Measurements from ENCODE around the gene FSIP1.

Gene FSIP1

GRCh38 chr15:39752991-39753390 lies 29.6 kb downstream of the FSIP1 start:
- DNase-seq, result no peak

DNA sequence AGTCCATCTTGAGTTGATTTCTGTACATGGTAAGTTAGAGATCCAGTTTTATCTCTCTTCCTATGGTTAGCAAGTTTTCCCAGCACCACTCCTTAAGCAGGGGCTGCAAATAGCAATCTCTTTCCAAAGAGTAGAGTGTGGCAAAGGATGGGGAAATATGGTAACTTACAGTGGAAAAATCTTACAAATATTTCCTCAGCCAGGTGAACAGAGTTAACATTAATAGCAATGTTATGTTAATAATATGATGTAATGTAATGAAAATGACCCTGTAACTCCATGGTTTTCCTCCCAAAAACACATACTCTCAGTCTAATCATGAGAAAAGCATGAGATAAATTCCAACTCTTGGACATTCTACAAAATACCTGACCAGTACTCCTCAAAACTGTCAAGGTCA lies 30.4 kb downstream of the FSIP1 start:
- DNase-seq, result no peak

GRCh38 chr15:39748276-39748675 lies 34.4 kb downstream of the FSIP1 start:
- DNase-seq, result no peak

DNA sequence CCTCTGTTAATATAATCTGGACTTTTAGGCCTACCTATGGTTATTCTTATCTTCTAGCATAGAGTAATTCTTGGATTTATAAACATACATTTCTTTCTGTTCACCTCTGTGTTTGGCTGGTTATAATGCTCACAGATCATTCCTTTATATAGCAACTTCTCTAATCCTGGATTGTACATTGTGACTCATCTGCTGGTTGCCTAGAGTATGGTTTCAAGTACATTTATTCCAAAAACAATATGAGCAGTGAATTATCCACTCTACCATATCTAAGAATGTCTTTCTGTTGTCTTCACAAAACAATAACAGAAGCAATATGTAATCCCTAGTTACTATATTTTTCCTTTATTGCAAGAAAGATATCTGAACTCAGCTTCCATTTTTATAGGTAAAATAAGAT lies 35.3 kb downstream of the FSIP1 start:
- DNase-seq, result no peak

GRCh38 chr15:39746714-39747276 lies 35.8 kb downstream of the FSIP1 start:
- DNase-seq, result no peak

DNA sequence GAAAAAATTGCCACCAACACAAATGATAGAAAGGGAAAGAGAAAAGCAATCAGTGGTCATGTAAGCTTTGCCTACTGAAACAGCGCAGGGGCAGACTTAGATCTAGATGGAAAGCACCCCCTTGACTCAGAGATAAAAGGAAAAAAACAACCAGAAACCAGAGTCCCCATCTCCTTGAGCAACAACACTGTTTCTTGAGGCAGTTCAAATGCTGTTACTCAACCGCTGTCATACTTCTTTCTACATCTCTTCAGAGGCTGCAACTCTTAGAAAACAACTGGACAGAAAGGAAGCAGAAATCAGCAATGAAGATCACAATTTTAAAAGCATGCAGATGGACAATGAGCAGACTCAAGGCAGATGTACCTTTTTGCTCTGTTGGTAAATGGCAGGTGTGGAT lies 36.5 kb downstream of the FSIP1 start:
- DNase-seq, result no peak

GRCh38 chr15:39745415-39745814 lies 37.2 kb downstream of the FSIP1 start:
- DNase-seq, result no peak

GRCh38 chr15:39744334-39745103 lies 38.1 kb downstream of the FSIP1 start:
- no peak for DNase-seq

- DNase-seq, result no peak
Measured at GRCh38 chr15:39743611-39744010, 39.0 kb downstream of the FSIP1 start.

GRCh38 chr15:39741258-39741657 lies 41.4 kb downstream of the FSIP1 start:
- DNase-seq, result no peak

GRCh38 chr15:39738998-39739397 lies 43.6 kb downstream of the FSIP1 start:
- DNase-seq, result no peak

DNA sequence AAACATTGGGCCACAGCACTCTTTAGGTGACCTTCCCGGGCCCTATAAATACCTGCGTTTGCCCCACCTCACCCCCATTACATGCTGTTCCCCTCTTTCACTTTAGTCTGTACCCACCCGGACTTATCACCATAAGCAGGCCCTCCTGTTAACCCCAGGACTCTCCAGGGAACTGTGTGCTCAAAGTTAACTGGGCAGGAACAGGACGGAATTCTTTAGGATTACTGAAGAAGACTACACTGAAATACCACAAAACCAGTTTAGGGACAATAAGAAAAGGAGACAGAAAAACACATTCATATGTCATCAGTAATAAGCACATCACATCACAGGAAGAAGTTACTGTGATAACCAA lies 45.5 kb downstream of the FSIP1 start:
- no peak for DNase-seq

GRCh38 chr15:39736412-39737195 lies 46.0 kb downstream of the FSIP1 start:
- no peak for DNase-seq

DNA sequence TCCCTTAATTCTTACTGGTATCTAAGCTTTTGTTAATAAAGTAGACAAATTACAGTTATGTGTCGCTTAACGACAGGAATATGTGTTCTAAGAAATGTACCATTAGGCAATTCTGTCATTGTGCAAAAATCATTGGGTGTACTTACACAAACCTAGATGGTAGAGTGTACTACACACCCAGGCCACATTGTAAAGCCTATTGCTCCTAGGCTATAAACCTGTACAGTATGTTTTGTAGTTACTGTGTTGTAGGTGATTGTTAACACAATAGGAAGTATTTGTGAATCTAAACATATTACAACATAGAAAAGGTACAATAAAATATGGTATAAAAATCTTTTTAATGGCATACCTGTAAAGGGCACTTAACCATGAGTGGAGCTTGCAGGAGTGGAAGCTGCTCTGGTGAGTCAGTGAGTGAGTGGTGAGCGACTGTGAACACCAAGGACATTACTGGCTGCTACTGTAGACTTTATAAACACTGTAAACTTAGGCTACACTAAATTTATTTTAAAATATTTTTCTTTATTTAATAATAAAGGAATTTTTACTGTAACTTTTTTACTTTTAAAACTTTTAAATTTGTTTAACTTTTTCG lies 47.4 kb downstream of the FSIP1 start:
- no peak for DNase-seq

DNA sequence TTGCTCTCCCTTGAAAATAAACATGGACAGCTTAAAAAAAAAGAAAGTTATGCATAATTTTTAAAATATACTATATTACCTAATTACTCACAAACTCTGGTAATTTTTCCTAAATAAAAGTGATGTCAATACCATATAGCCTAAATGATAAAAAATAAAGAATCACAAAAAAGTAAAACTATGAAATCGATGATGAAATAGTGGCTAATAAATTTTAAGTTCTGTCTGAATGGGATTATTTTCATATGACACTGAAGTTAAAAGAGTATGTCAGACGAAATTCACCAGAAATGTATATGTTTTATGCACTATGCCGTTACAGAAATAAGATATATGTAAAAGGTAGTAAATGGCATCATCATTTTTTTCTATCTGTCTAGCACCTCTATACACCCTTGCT lies 51.4 kb downstream of the FSIP1 start:
- DNase-seq, result no peak

GRCh38 chr15:39730552-39730951 lies 52.1 kb downstream of the FSIP1 start:
- no peak for DNase-seq

DNA sequence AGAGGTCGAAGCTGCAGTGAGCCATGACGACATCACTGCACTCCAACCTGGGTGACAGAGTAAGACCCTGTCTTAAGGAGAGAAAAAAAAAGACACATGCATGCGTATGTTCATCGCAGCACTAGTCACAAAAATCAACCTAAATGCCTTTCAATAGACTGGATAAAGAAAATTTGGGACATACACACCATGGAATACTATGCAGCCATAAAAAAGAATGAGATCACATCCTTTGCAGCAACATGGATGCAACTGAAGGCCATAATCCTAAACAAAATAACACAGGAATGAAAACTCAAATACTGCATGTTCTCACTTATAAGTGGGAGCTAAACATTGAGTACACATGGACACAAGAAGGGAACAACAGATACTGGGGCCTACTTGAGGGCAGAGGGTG lies 53.1 kb downstream of the FSIP1 start:
- DNase-seq, result no peak

- DNase-seq, result no peak
Measured at GRCh38 chr15:39728845-39729244, 53.8 kb downstream of the FSIP1 start.

GRCh38 chr15:39721893-39722292 lies 60.7 kb downstream of the FSIP1 start:
- no peak for DNase-seq

DNA sequence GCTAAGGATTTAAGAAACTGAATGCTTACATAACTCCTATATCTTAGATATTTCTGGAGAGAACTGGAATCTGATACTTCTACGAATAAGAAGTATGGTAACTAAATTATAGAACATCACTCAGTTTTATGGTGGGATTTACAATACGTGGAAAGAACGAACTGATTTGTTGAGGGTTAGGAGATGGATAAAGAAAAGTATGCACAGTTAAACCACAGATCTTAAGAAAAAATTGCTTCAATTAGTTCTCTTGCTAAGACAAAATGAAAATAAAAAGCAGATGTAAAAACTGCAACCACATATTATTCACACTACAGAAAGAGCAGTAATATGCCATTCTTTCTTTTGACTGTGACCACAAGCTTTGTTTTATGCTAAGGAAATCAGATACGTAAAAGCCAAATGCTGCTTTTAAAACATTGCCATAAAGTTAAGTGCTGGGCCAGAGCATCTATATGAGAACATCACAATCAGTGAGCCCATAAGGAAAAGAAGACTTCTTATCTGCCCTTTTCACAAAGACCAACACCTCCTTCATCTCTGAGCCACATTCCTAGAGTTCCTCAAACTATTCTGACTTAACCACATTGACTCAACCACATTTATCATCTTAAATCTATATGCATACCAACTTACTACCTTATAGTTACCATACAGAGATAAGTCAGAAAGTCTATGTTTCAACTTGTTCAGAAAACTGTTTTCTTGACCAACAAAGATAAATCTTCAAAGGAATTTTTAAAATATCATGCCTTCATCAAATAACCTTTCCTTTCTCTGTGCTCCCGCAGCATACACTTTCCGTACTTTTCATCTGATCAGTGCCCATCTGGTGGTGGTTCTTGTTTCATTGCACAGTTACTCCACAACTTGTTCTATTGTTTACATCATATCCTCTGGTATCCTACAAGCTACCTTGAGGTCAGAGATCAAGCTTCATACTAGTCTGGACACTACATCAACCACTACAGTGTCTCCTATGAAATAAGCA lies 61.7 kb downstream of the FSIP1 start:
- no peak for DNase-seq

- DNase-seq, result no peak
Measured at GRCh38 chr15:39720081-39720480, 62.6 kb downstream of the FSIP1 start.

- DNase-seq, result no peak
Measured at GRCh38 chr15:39719109-39719508, 63.5 kb downstream of the FSIP1 start.

DNA sequence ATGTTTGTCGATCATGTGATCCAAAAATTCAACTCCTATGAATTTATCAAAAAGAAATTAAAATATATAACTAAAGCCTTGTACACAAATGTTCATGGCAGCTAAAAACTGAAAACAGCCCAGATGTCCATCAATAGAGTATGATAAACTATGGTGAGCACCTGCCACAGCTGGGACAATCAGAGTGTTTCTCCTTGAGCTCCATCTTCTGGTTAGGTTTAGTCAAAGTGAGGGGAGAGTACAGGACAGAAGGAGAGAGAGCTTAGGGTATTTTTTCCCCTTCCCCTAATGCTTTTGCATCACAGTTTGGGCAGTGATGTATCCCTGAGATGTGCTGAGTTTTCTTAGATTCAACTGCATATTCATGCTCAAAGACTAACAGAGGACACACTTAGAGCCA lies 65.5 kb downstream of the FSIP1 start:
- DNase-seq, result no peak

Measured in stimulated activated CD4-positive, alpha-beta T cell treated with anti-CD3 and anti-CD28 coated beads, Interleukin-4, amount 100 ng/mL, for 1 hour (primary cell).